GM23338 (cell line): Measurements from ENCODE around the gene RUSF1. TPM values are rescaled to one million over a fixed set of nuclear protein-coding genes. Genes with fewer than 3 reads are reported as not detected.

ENCODE experiments used
- ATAC-seq: fragments of 200-7000 bp; cut with Tn5 transposase; 3 replicates; pipeline ENCODE4 v1.9.1; 2020
- DNase-seq: peaks from one replicate; pipeline ENCODE4 v3.0.0-alpha.2; 2015; ENCODE audit warnings: low spot score
- H2AFZ ChIP-seq: fragments of 200-600 bp; sonication (generic); 2 replicates; pipeline ENCODE4 v1.8.0; 2016; ENCODE audit warnings: antibody characterized with exemption, mild to moderate bottlenecking, moderate library complexity
- H3F3A ChIP-seq: fragments of 200-600 bp; sonication (generic); replicated peaks from 2 replicates; pipeline ENCODE4 v1.8.0; 2017; ENCODE audit warnings: antibody characterized with exemption, mixed run types, low read depth
- H3K27ac ChIP-seq: fragments of 200-600 bp; sonication (generic); 2 replicates; pipeline ENCODE4 v1.6.1; 2016; ENCODE audit warnings: low read depth
- H3K27me3 ChIP-seq: fragments of 200-600 bp; sonication (generic); 2 replicates; pipeline ENCODE4 v1.8.0; 2016; ENCODE audit warnings: mild to moderate bottlenecking, mixed run types, moderate library complexity; ENCODE audit not compliant: insufficient read depth
- H3K36me3 ChIP-seq: fragments of 200-600 bp; sonication (generic); 2 replicates; pipeline ENCODE4 v1.8.0; 2016; ENCODE audit warnings: mild to moderate bottlenecking; ENCODE audit not compliant: insufficient read depth
- H3K4me1 ChIP-seq: fragments of 200-600 bp; sonication (generic); 2 replicates; pipeline ENCODE4 v1.8.0; 2016; ENCODE audit warnings: mild to moderate bottlenecking, moderate library complexity; ENCODE audit not compliant: insufficient read depth
- H3K4me2 ChIP-seq: fragments of 200-600 bp; sonication (generic); 2 replicates; pipeline ENCODE4 v1.7.1; 2017; ENCODE audit warnings: mixed run types
- H3K4me3 ChIP-seq: fragments of 200-600 bp; sonication (generic); 2 replicates; pipeline ENCODE4 v1.6.1; 2016; ENCODE audit warnings: mixed run types
- H3K79me2 ChIP-seq: fragments of 200-600 bp; sonication (generic); replicated peaks from 2 replicates; pipeline ENCODE4 v1.8.0; 2017; ENCODE audit warnings: mild to moderate bottlenecking; ENCODE audit not compliant: insufficient read depth
- H3K9me2 ChIP-seq: fragments of 200-600 bp; sonication (generic); 2 replicates; pipeline ENCODE4 v1.8.0; 2017; ENCODE audit not compliant: insufficient read depth
- H4K20me1 ChIP-seq: fragments of 200-600 bp; sonication (generic); replicated peaks from 2 replicates; pipeline ENCODE4 v1.8.0; 2017; ENCODE audit warnings: mild to moderate bottlenecking; ENCODE audit not compliant: insufficient read depth
- H3K27ac Mint-ChIP-seq: 2 replicates; pipeline ENCODE4 v1.8.0; 2020; ENCODE audit warnings: inconsistent platforms, mild to moderate bottlenecking, moderate library complexity, mixed read lengths
- H3K27me3 Mint-ChIP-seq: 3 replicates; pipeline ENCODE4 v1.8.0; 2022; ENCODE audit warnings: low read depth, mild to moderate bottlenecking, moderate library complexity, mixed read lengths, inconsistent platforms; ENCODE audit not compliant: insufficient read depth, poor library complexity
- H3K36me3 Mint-ChIP-seq: 3 replicates; pipeline ENCODE4 v1.8.0; 2021; ENCODE audit warnings: low read depth, mild to moderate bottlenecking, inconsistent platforms, moderate library complexity, mixed read lengths
- H3K4me1 Mint-ChIP-seq: 3 replicates; pipeline ENCODE4 v1.8.0; 2020; ENCODE audit warnings: mild to moderate bottlenecking, inconsistent platforms, mixed read lengths
- H3K4me3 Mint-ChIP-seq: 3 replicates; pipeline ENCODE4 v1.8.0; 2021; ENCODE audit warnings: moderate library complexity, mild to moderate bottlenecking, inconsistent platforms, mixed read lengths
- H3K9me3 Mint-ChIP-seq: 3 replicates; pipeline ENCODE4 v1.8.0; 2020; ENCODE audit warnings: moderate library complexity, mild to moderate bottlenecking, inconsistent platforms, mixed read lengths
- ZNF331 ChIP-seq: fragments of 250-450 bp; sonication (Bioruptor Pico); IDR thresholded peaks from 2 replicates; pipeline ENCODE4 v1.5.0; 2020; ENCODE audit warnings: low read depth, mild to moderate bottlenecking, moderate library complexity
- ZNF462 ChIP-seq: fragments of 250-450 bp; sonication (Bioruptor Pico); IDR thresholded peaks from 2 replicates; pipeline ENCODE4 v1.5.0; 2020; ENCODE audit warnings: mild to moderate bottlenecking, moderate library complexity
- polyA plus RNA-seq: library from polyadenylated mRNA; unstranded; fragments of >200 nt; fragmentation: Nextera tagmentation; extraction: Ambion mirVana; gene quantifications from 2 replicates; pipeline ENCODE4 v1.2.1, GENCODE V29; 2016
- total RNA-seq: library from RNA; depleted of rRNA; stranded (reverse); fragments of >200 nt; shearing (Covaris generic); gene quantifications from 2 replicates; pipeline ENCODE4 v1.2.3, GENCODE V29; 2014

RUSF1 gene
- total and polyA plus RNA-seq, 2 experiments from 2014 or later = 8.9 to 36.1 TPM

DNA sequence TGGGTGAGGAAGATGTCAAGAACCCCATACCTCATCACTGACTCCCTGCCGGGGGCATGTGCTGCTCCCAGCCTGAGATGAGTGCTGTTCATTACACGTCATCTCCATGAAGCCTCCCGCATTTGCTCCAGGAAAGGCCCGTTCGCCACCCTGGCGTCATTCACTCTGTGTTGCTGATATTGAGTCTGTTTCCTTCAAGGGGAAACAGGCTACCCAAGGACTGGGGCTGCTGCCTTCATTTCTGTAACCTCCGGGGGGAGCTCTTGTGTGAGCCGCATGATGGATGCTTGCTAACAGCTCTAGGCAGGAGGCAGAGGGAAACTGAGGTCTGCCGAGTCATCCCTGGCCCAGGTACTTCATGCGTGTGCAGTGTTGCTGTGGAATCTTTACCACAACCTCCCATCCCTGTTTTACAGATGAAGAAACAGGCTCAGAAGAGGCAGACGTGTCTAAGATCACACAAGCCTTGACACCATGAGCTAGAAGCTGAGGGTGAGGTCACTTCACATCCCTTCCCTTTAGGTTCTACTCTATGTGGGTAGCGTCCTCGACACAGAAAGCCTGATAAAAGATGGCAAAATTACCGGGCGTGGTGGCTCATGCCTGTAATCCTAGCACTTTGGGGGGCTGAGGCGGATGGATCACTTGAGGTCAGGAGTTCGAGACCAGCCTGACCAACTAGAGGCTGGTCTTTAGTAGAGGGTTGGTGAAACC lies 52.4 kb downstream of the RUSF1 start (continued):
- TF ChIP-seq ZNF462 = no peak

- H3K4me3 ChIP-seq = 0 out of 2 replicates have a peak overlapping the region, but pooled peaks have one; percentile 30
- H3K27me3 Mint-ChIP-seq = peaks cover 14% of the 10 kb centered on the region
- H2AFZ ChIP-seq = no peak overlapping the region
- no peaks in the 10 kb centered on the region for H3K36me3 ChIP-seq
- H3K4me1 ChIP-seq = peaks cover 41% of the 10 kb centered on the region
- TF ChIP-seq ZNF331 (CRISPR knock-in tag) (no peak), ZNF462 (no peak)
- DNase-seq (peak; percentile 62), ATAC-seq (peak; percentile 18)
- peak overlapping the region; percentile 54 for H3K27ac Mint-ChIP-seq
- H3K4me2 ChIP-seq = peak overlapping the region; percentile 72
- peaks cover 47% of the 10 kb centered on the region for H3K4me1 Mint-ChIP-seq
- peaks cover 21% of the 10 kb centered on the region; the same call in 2 of the 3 replicates for H3K36me3 Mint-ChIP-seq
- peaks cover 4% of the 10 kb centered on the region; the same call in 2 of the 3 replicates for H3K9me3 Mint-ChIP-seq
- peaks cover 19% of the 10 kb centered on the region for H4K20me1 ChIP-seq
- H3K9me2 ChIP-seq = no peaks in the 10 kb centered on the region
- H3F3A ChIP-seq = peaks cover 5% of the 10 kb centered on the region; the same call in 1 of the 2 replicates
- peak overlapping the region; percentile 59 for H3K27ac ChIP-seq
- no peak overlapping the region for H3K4me3 Mint-ChIP-seq
- no peaks in the 10 kb centered on the region for H3K27me3 ChIP-seq
- peaks cover 26% of the 10 kb centered on the region for H3K79me2 ChIP-seq
Measured at GRCh38 chr16:31453255-31454204, 54.7 kb downstream of the RUSF1 start.
